ENCODE results near the gene CHAD.
A peak's percentile ranks its signal among the peaks of the same experiment; 100 is the strongest.

Gene CHAD

DNA sequence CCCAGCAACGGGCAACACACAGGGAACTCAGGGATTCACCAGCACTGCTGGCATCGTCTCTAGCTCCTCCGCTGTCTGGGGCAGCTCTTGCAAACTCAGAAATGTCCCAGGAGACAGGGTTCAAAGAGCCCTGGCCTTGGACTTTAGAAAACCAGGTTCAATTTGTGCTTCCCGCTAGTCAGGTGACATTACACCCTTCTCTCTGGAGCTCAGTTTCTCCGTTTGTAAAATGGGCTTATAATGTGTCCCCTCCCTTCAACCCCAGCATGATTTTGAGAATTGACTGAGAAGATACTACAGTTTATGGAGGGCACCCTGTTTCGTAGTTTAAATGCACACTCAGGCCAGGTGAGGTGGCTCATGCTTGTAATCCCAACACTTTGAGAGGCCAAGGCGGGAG lies 37.6 kb upstream of the CHAD start:
- peaks cover 14% of the 10 kb centered on the region for H3F3A ChIP-seq (ENCODE audit: control insufficient read depth, insufficient read depth)
- no peak overlapping the region for H3K4me2 ChIP-seq (ENCODE audit: low read length)
- no peaks in the 10 kb centered on the region for H3K9me2 ChIP-seq (replicated peaks; ENCODE audit: control insufficient read depth, low read length)
- H3K4me1 ChIP-seq (ENCODE audit: control insufficient read depth, low read length), result peaks cover 68% of the 10 kb centered on the region
- H3K27ac ChIP-seq (ENCODE audit: low read depth, low read length), result no peak overlapping the region
- H3K27me3 ChIP-seq (ENCODE audit: control insufficient read depth, low read length), result no peaks in the 10 kb centered on the region
- H4K20me1 ChIP-seq (ENCODE audit: control insufficient read depth, insufficient read depth, low read depth, low read length), result no peaks in the 10 kb centered on the region
- TF ChIP-seq, protein P1, sequence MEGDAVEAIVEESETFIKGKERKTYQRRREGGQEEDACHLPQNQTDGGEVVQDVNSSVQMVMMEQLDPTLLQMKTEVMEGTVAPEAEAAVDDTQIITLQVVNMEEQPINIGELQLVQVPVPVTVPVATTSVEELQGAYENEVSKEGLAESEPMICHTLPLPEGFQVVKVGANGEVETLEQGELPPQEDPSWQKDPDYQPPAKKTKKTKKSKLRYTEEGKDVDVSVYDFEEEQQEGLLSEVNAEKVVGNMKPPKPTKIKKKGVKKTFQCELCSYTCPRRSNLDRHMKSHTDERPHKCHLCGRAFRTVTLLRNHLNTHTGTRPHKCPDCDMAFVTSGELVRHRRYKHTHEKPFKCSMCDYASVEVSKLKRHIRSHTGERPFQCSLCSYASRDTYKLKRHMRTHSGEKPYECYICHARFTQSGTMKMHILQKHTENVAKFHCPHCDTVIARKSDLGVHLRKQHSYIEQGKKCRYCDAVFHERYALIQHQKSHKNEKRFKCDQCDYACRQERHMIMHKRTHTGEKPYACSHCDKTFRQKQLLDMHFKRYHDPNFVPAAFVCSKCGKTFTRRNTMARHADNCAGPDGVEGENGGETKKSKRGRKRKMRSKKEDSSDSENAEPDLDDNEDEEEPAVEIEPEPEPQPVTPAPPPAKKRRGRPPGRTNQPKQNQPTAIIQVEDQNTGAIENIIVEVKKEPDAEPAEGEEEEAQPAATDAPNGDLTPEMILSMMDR (IDR thresholded peaks at IDR 0.05; ENCODE audit: low read depth, low read length, poor library complexity, severe bottlenecking), result no peak
- no peak for TF ChIP-seq EZH2phosphoT487 (IDR thresholded peaks at IDR 0.05; ENCODE audit: borderline replicate concordance, low read length)
- no peaks in the 10 kb centered on the region for H3K36me3 ChIP-seq (ENCODE audit: control insufficient read depth, low read length)
- H3K4me3 ChIP-seq (ENCODE audit: low read length), result no peak overlapping the region
- H3K9me3 ChIP-seq (ENCODE audit: control insufficient read depth, insufficient read depth, low read length), result no peaks in the 10 kb centered on the region
- H3K79me2 ChIP-seq (ENCODE audit: control insufficient read depth, low read length), result peaks cover 4% of the 10 kb centered on the region; the same call in 1 of the 2 replicates

DNA sequence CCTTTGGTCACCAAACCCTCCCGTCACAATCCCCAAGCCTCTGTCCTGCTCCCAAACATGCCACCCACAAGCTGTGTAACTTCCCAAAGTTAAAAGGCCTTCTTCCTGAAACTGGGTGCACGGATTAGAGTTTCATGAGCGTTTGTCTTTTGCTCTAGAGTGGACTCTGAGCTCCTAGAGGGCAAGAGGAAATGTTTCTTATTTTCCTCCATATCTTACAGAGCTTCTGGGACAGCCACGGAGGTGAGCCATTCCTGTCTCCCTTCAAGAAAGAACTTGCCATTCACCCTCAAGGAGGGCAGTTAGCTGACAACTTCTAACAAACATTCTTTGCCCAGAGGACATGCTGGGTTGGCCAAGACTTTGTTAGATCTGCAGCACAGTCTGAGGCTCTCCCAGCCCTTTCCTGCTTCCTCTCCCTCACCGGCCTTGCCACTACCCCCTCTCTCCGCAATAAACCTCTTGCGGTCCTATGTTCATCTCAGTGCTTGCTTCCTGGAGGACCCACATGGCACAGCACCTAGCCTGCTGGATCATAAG lies 37.0 kb upstream of the CHAD start:
- no peaks in the 10 kb centered on the region for H4K20me1 ChIP-seq (ENCODE audit: control insufficient read depth, insufficient read depth, low read depth, low read length)

DNA sequence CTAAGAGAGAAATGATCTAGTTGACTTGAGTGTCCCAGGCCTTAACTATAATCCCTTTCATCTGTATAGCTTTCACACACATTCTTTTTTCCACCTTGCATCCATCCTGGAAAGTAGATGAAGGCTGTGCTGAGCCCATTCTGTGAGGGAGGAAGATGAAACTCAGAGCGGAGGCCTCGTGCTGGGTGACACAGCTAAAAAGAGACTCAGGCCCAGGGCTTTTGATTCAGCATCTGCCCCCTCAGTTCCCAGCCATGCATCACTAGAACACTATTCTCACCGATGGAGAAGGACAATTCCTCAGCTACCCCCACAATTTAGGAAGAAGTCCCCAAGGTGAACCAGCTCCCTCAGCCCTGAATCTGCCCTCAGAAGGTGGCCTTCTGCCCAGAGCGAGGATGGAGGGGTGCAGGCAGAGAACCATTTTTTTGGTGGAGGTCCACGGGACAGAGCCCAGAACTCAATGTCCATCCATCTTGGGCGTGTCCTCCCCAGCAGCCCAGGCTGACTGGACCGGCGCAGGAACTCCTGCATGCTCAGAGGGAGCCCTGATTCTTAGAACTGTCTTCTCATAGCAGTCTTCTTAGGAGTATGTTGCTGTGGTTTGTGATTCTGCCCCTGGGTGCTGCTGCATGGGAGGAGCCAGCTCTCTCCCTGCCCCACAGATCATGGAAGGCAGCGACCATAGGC lies 33.8 kb upstream of the CHAD start:
- Histone ChIP-seq H3K27me3 (ENCODE audit: control insufficient read depth, low read length) (no peaks in the 10 kb centered on the region), H3K27ac (ENCODE audit: low read depth, low read length) (peak overlapping the region; percentile 71), H3K4me1 (ENCODE audit: control insufficient read depth, low read length) (peaks cover 43% of the 10 kb centered on the region), H3K36me3 (ENCODE audit: control insufficient read depth, low read length) (no peaks in the 10 kb centered on the region), H3K4me2 (ENCODE audit: low read length) (peak overlapping the region; percentile 65), H3K79me2 (ENCODE audit: control insufficient read depth, low read length) (no peaks in the 10 kb centered on the region), H4K20me1 (ENCODE audit: control insufficient read depth, insufficient read depth, low read depth, low read length) (no peaks in the 10 kb centered on the region), H3K9me3 (ENCODE audit: control insufficient read depth, insufficient read depth, low read length) (no peaks in the 10 kb centered on the region), H3K4me3 (ENCODE audit: low read length) (peak overlapping the region; percentile 24; the same call in 1 of the 2 replicates), H3F3A (ENCODE audit: control insufficient read depth, insufficient read depth) (peaks cover 13% of the 10 kb centered on the region), H3K9me2 (replicated peaks; ENCODE audit: control insufficient read depth, low read length) (no peaks in the 10 kb centered on the region)
- TF ChIP-seq, protein P1 (IDR thresholded peaks at IDR 0.05; ENCODE audit: low read depth, low read length, poor library complexity, severe bottlenecking), result no peak
- no peak for TF ChIP-seq EZH2phosphoT487 (IDR thresholded peaks at IDR 0.05; ENCODE audit: borderline replicate concordance, low read length)

More for the DNA sequence above, 37.0 kb upstream of the CHAD start:
- Histone ChIP-seq H3K4me1 (ENCODE audit: control insufficient read depth, low read length) (peaks cover 65% of the 10 kb centered on the region), H3K4me2 (ENCODE audit: low read length) (peak overlapping the region; percentile 65; the same call in 1 of the 2 replicates), H3K9me2 (replicated peaks; ENCODE audit: control insufficient read depth, low read length) (no peaks in the 10 kb centered on the region), H3F3A (ENCODE audit: control insufficient read depth, insufficient read depth) (peaks cover 16% of the 10 kb centered on the region), H3K79me2 (ENCODE audit: control insufficient read depth, low read length) (peaks cover 4% of the 10 kb centered on the region; the same call in 1 of the 2 replicates), H3K4me3 (ENCODE audit: low read length) (no peak overlapping the region), H3K27me3 (ENCODE audit: control insufficient read depth, low read length) (no peaks in the 10 kb centered on the region), H3K9me3 (ENCODE audit: control insufficient read depth, insufficient read depth, low read length) (no peaks in the 10 kb centered on the region), H3K36me3 (ENCODE audit: control insufficient read depth, low read length) (no peaks in the 10 kb centered on the region), H3K27ac (ENCODE audit: low read depth, low read length) (no peak overlapping the region)
- TF ChIP-seq EZH2phosphoT487 (IDR thresholded peaks at IDR 0.05; ENCODE audit: borderline replicate concordance, low read length), result no peak
- TF ChIP-seq, protein P1 (IDR thresholded peaks at IDR 0.05; ENCODE audit: low read depth, low read length, poor library complexity, severe bottlenecking), result no peak

Data from DOHH2 (cell line).